ENCODE measurements around the gene GFPT2.

GRCh38 chr5:180358179-180358578, 5.0 kb upstream of the GFPT2 start:
- no peak for TF ChIP-seq RAD21 (IDR thresholded peaks at IDR 0.05; ENCODE audit: low read length)
- no peak for TF ChIP-seq POLR2A (IDR thresholded peaks at IDR 0.05; ENCODE audit: low read depth, low read length)
- TF ChIP-seq, protein P1, sequence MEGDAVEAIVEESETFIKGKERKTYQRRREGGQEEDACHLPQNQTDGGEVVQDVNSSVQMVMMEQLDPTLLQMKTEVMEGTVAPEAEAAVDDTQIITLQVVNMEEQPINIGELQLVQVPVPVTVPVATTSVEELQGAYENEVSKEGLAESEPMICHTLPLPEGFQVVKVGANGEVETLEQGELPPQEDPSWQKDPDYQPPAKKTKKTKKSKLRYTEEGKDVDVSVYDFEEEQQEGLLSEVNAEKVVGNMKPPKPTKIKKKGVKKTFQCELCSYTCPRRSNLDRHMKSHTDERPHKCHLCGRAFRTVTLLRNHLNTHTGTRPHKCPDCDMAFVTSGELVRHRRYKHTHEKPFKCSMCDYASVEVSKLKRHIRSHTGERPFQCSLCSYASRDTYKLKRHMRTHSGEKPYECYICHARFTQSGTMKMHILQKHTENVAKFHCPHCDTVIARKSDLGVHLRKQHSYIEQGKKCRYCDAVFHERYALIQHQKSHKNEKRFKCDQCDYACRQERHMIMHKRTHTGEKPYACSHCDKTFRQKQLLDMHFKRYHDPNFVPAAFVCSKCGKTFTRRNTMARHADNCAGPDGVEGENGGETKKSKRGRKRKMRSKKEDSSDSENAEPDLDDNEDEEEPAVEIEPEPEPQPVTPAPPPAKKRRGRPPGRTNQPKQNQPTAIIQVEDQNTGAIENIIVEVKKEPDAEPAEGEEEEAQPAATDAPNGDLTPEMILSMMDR (conservative IDR thresholded peaks at IDR 0.05; ENCODE audit: low read depth, low read length) = no peak
- no peak for TF ChIP-seq MAFK (IDR thresholded peaks at IDR 0.05; ENCODE audit: low read depth, low read length)
- no peak for TF ChIP-seq CEBPB (IDR thresholded peaks at IDR 0.05; ENCODE audit: low read depth, low read length)
- no peak for TF ChIP-seq BHLHE40 (IDR thresholded peaks at IDR 0.05; ENCODE audit: low read depth, low read length)
- TF ChIP-seq FOS (IDR thresholded peaks at IDR 0.05; ENCODE audit: low read depth, low read length) = no peak

All from IMR-90 (cell line).